HG03039 (cell line): Measurements from ENCODE around the gene TBCA.
A peak's percentile ranks its signal among the peaks of the same experiment; 100 is the strongest.

Experiments used
- ATAC-seq: cut with Tn5 transposase; IDR thresholded peaks from one replicate; pipeline ENCODE4 v1.9.1; 2021; ENCODE audit warnings: mild to moderate bottlenecking, moderate library complexity; ENCODE audit not compliant: unreplicated experiment

Gene TBCA

GRCh38 chr5:77775790-77776553 is at the start of gene TBCA:
TBCA (minus strand) TSS chr5:77776339; CDS start chr5:77776257, 82 bp downstream.
- peak; percentile 93 for ATAC-seq

GRCh38 chr5:77824981-77825380 is 48.8 kb upstream of the TBCA start:
- no peak for ATAC-seq

GRCh38 chr5:77816686-77817085 is 40.5 kb upstream of the TBCA start:
- no peak for ATAC-seq

- no peak for ATAC-seq
These were observed 36.9 kb upstream of the TBCA start for GRCh38 chr5:77812926-77813589.

- ATAC-seq = no peak
These were observed 30.2 kb upstream of the TBCA start for GRCh38 chr5:77806213-77806843.

GRCh38 chr5:77798456-77798855 is 22.3 kb upstream of the TBCA start:
- no peak for ATAC-seq

- ATAC-seq = no peak
These were observed 21.0 kb upstream of the TBCA start for GRCh38 chr5:77797136-77797535.

GRCh38 chr5:77795846-77796245 is 19.7 kb upstream of the TBCA start:
- ATAC-seq = no peak

GRCh38 chr5:77795268-77795667 is 19.1 kb upstream of the TBCA start:
- no peak for ATAC-seq

- ATAC-seq = no peak
These were observed 15.8 kb upstream of the TBCA start for GRCh38 chr5:77791926-77792325.

- no peak for ATAC-seq
These were observed 15.2 kb upstream of the TBCA start for GRCh38 chr5:77791356-77791755.

GRCh38 chr5:77785229-77785628 is 9.1 kb upstream of the TBCA start:
- ATAC-seq = no peak

- ATAC-seq = no peak
These were observed 8.6 kb upstream of the TBCA start for GRCh38 chr5:77784735-77785134.

- ATAC-seq = no peak
These were observed 4.9 kb upstream of the TBCA start for GRCh38 chr5:77781076-77781475.

GRCh38 chr5:77778881-77779438 is 2.8 kb upstream of the TBCA start:
- ATAC-seq = no peak

GRCh38 chr5:77778398-77778797 is 2.3 kb upstream of the TBCA start:
- no peak for ATAC-seq

GRCh38 chr5:77777911-77778310 is 1.8 kb upstream of the TBCA start:
- no peak for ATAC-seq

- no peak for ATAC-seq
These were observed 1.2 kb upstream of the TBCA start for GRCh38 chr5:77777281-77777892.

- ATAC-seq = no peak
These were observed 541 bp upstream of the TBCA start for GRCh38 chr5:77776554-77777206.

GRCh38 chr5:77774981-77775789 is 954 bp downstream of the TBCA start:
- ATAC-seq = peak; percentile 10
